GM18519 (cell line): ENCODE results near the gene IFT122.

ENCODE experiments used
- ATAC-seq: cut with Tn5 transposase; IDR thresholded peaks from one replicate; pipeline ENCODE4 v1.9.1; 2021; ENCODE audit warnings: mild to moderate bottlenecking, moderate library complexity; ENCODE audit not compliant: unreplicated experiment, low FRiP score

Gene IFT122

DNA sequence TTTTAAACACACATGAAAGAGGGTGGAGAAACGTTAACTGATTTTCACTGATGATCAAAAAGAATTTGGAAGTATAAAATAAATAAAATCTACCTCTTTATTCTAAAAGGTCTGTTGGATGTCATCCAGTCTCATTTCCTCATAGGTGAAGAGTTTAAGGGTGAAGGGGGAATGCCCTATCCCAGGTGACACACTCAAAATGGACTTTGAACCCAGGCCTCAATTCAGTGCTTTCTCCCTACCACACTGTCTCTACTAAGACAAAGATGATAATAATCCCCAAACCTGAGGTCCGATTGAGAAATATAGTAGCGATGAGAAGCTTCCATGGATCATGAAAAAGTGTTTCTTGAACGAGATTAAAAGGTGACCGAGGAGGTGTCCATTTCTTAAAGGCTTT lies 6.5 kb upstream of the IFT122 start:
- ATAC-seq = no peak

DNA sequence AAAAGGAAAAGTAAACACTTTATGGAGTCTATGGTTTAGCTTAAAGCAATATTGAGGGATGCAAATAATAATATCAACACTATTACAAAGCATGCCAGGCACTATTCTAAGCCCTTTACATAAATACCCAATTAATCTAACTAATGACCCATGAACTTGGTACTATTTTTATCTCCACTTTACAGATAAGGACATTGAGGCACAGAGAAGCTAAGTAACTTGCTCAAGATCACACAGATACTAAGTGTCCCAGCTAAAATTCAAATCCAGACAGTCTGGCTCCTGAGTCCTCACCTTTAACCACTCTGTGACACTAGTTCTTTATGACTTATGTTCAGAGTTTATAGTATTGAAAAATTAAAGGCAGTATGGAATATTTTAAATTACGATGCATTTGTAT lies 5.9 kb upstream of the IFT122 start:
- no peak for ATAC-seq

DNA sequence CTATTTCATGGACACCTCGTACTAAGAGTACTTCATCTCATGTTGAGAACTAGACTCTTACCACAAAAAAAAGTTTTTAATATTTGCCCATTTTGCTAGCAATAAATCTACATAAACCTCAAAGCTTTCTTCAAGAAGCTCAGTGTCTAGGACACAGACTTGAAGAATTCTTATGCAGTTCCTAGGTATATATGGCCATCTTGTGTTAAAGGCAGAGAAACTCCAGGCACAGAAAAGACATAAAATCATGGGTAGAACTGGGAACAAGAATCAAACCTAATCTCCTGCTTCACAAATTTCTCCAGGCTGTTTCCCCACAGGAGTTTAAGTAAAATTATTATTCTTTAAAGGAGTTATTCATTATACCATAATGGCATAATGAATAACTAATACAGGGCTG lies 4.7 kb upstream of the IFT122 start:
- no peak for ATAC-seq

DNA sequence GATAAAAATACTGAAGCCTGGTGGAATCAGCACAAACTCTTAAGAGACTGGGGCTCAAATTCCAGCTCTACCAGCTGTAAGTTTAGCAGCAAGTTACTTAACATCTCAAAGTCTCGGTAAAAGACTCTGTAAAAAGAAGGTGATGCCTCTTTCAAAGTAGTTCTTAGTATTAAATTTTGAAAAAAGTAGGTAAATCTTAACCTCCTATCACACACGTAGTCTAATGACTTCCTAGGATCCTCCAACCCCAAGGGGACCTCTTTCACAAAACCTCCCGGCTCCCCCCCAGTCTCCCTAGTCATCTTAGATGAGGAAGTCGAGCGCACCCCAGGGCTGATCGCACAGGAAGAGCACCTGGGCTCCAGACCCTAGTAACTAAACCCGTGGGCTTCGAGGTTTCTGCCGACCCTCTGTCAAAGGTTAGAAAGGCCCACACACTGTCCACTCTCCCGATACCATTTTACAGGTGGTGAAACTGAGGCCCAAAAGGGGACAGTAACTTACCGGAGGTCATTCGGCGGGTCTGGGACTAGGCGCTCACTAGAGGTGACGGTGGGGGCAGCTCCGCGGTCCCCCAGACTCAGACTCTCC lies 703 bp upstream of the IFT122 start:
- no peak for ATAC-seq

DNA sequence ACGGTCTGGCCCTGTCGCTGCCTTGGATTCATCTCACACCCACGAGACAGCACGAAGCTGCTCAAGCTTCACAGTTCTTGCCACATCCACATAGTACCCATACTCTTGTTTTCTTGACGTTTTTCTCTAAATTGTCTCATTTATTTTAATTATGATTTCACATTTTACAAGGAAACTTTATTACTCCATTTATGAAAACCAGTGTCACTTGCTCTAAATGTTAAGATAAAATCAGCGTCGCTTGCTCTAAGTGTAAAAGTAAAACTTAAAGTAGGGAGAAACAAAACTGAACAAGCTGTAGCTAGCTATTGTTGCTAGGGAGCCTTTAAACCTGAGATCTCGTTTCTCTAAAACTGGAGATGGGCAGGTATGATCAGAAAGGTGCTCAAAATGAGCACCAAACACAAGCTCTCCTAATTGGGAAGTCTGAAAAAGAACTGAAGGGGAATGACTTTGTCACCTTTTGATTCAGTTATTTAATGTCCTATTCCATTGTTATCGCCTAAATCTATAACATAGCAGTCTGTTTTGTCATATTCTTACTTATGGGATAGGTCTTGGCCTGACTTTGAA lies 680 bp downstream of the IFT122 start:
- no peak for ATAC-seq

DNA sequence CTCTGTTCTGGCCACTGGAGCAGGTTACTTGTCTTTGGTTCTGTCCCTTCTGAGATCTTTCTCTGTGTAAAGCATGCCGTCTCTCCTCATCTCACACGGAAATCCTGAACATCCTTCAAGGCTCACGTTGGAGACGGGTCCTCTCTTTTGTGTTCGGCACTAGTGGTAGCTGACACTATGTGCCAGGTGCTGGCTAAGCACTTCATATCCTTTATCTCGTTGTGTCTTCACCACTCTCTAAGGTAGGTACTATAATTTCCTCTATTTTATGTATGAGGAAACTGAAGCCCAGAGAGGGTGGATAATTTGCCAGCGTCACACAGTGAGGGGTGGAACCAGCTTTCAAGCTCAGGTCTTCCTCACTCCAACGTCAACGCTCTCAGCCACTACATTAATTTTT lies 1.2 kb downstream of the IFT122 start:
- no peak for ATAC-seq

DNA sequence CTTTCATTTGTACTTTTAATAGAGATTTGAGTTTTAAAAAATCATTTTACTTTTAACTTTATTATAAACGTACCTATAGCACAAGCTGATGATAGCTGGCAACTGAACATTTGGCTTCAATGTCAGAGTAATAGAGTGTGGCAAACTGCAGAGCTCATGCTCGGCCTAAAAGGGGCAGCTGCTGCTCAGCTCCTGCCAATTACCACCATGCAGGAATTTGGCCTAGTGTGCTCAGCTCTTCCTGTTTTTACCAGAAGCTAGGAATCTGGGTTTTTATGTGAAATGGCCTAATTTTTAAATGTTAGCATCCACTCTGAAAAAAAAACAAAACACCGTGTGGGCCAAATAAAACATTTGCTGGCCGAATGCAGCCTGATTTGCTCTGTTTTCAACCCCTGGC lies 1.8 kb downstream of the IFT122 start:
- ATAC-seq = no peak

DNA sequence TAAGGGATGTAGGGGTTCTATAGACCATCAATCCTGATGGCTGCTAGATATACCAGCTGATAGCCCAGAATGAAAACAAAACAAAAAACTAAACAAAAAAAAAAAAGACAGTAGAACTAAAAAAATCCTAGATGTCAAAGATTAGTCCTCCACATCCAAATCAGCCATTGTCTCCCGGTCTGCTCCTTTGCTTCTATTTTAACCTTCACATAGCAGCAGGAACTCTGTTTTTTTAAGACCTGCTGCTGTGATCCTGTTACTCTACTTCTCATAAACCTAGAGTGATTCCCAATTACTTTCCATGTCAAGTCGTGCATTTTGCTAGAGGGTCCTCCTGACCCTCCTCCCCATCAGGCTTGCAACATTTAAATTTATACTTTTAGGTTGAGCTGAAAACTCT lies 2.5 kb downstream of the IFT122 start:
- no peak for ATAC-seq

DNA sequence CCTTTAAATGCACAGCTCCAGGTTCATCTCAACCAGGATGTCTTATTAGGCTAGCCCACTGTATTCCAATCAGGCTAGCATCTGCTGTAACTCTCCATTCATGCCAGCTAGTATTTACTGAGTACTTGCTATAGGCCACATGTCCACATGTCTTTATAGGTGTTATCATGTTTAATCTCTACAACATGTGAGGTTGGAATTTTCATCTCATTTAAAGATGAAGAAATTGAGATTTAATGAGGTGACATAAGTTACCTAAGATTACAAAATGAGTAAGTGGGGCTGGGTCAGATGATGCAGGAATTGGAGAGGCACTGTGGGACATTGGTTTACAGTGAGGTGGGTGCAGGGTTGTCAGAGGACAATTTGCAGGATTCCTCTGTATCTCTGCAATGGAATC lies 2.9 kb downstream of the IFT122 start:
- no peak for ATAC-seq

DNA sequence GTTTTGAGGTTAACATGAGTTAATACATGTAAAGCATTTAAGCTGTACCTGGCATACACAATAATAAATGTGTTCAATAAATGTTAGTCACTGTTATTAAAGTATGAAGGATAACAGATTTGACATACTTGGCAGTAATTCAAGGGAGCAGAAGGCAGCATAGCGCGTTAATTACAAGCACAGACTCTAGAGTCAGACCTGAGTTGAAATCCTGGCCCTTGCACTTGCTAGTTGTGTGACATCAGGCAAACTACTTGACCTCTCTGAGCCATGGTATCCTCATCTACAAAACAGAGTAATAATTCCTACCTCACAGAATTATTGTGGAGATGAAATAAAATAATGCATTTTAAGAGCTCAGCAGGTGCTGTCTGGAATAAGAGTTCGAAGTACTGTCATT lies 5.4 kb downstream of the IFT122 start:
- no peak for ATAC-seq

DNA sequence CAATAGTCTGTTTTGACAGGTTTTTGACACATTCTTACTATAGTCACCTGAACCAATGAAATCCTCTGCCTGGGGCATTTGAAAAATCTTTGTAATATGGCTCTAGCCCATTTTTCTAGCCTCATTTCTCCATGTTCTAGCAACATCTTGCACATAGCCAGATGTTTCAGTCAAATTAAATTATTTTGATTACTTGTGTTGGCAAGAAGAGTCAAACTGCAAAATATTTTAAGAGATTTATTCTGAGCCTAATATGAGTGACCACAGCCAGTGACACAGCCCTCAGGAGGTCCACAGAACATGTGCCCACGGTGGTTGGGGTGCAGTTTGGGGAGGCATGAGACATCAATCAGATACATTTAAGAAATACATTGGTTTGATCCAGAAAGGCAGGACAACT lies 6.9 kb downstream of the IFT122 start:
- ATAC-seq = no peak

DNA sequence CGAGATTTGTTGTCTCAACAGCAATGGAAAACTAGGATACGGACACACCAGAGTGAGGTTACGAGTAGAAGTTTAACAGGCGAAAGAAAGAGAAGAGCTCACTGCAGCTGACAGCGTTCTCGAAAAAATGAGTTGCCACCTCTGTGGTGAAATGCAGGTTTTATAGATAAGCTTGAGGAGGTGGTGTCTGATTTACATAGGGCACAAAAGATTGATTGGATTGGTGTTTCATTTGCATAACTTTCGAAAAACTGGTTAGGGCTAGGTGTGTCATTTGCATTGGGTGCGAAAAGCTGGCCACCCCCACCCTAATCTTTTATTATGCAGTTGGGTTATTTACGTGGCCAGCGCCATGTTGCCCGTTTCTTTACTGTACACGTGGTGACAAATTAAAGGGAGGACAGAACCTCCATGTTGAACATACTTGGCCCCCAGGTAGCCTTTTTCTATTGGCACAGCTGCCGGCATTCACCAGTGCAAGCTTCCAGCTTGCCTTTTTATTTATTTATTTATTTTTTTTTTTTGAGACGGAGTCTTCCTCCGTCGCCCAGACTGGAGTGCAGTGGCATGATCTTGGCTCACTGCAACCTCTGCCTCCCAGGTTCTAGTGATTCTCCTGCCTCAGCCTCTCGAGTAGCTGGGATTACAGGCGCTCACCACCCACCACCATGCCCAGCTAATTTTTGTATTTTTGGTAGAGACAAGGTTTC lies 8.3 kb downstream of the IFT122 start:
- no peak for ATAC-seq

DNA sequence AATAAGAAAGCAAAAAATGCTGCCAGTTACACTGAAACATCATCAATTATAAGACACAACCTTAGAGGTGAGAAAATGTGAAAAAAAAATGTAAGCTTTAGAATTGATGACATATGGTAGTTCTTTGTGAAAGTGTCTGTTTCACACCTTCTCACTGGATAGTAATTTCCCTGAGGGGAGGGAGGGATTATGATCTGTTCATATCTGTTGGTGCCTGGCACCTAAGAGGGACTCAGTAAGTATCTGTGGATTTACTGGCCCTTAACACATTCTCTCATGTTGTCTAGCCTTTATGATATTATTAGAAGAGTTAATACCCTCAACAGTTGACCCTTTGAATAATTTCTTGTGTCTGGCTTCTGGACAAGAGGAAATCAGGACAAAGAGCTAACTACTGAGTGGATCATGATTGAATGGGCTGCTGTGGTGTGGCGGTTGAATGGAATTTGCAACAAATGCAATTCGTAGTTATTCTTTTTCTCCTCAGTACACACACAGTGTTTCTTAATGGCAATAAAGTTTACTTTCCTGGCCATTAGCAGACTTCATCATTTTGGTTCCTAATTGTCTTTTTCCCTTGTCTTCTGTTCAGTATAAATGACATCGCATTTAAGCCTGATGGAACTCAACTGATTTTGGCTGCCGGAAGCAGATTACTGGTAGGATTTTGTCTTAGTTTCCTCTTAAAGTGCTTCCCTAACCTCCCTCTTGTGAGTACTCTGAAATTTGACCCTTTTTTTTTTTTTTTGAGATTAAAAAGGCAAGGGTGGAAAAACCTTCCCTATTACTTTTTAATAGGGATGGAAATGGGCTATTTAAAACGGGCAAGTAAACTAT lies 9.5 kb downstream of the IFT122 start:
- no peak for ATAC-seq

DNA sequence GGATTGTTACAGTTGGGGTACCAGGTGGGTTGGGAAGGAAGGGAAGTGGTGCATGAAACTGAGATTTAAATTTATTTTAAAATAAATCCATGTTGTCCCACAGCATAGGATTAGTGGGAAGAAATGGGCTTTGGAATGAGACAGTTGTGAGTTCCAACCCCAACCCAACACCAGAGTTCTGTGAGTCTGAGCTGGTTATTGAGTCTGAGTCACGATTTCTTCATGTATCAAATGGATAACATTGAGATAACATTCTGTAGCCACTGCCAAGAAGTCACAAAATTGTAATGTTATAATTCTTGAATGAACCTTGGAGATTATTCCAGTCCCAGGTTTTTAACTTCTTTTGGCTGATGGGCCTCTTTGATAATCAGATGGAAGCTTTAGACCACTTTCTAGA lies 13.7 kb downstream of the IFT122 start:
- ATAC-seq = no peak

DNA sequence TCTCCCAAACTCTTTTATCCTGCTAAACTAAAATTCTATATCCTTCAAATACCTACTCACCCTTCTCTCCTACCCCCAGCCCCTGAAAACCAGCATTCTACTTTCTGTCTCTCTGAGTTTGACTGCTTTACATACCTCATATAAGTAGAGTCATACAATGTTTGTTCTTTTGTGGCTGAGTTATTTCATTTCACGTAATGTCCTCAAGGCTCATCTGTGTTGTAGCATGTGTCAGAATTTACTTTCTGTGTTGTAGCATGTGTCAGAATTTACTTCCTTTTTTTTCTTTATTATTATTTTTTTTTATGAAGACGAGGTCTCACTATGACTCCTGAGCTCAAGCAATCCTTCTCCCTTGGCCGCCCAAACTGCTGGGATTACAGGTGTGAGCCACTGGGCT lies 20.1 kb downstream of the IFT122 start:
- ATAC-seq = no peak

DNA sequence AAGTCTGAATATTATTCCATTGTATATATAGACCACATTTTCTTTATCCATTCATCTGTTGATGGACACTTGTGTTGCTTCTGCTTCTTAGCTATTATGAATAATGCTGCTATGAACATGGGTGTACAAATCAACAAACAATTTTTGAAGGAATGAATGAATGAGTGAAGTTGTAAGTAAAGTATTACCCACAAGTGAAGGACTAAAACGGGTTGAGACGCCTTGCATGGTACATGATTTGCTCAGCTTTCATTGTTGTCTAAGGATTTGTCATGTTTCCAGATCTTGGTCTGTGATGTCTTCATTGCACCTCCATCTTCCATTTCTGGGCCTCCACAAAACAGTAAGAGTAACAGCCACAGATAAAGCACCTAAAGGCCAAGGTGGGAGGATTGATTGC lies 20.5 kb downstream of the IFT122 start:
- no peak for ATAC-seq

DNA sequence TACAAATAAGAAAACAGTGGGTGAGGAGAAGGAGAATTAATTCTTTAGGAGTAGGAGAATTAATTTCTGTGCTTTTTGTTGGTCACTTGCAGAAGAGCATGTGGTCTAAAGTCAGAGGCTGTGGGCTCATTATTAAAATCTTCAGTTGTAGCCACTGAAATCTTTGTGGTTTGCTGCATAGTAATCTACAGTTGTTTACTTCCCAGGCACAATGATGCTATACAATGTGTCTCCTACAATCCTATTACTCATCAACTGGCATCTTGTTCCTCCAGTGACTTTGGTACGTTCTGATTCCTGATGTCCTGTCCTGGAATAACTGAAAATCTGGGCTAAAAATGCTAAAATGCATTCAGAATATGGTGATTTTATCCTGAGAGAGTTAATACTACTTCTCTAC lies 21.0 kb downstream of the IFT122 start:
- ATAC-seq = no peak

DNA sequence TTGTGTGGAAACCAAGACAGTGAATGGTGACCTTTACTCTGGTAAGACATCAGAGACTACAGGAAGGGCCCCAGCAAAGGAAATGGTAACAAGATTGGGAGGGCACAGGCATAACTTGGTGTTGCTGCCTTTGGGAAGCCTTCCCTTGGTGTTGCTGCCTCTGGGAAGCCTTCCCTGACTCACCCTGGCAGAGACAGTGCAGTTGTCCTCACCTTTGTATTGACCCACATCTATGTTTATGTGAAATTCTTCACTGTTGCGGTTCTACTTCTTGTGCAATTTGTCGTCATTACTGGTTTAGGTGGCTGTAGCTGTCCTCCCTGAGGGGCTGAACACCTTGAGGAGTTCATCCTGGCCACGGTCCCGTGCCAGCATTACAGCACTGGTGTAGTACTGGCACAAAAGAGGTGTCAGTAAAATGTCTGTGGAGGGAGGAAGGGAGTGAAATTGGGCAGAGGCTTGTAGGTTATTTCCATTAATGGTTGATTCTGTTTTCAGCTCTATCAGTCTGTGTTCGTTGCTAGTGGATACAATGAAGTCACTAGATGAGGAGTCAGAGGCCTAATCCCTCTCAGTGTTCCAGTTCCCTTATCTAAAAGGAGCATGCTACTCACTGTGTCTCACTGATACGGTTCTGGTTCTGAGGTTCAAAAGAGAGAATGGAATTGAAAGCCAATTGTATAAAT lies 21.6 kb downstream of the IFT122 start:
- no peak for ATAC-seq

DNA sequence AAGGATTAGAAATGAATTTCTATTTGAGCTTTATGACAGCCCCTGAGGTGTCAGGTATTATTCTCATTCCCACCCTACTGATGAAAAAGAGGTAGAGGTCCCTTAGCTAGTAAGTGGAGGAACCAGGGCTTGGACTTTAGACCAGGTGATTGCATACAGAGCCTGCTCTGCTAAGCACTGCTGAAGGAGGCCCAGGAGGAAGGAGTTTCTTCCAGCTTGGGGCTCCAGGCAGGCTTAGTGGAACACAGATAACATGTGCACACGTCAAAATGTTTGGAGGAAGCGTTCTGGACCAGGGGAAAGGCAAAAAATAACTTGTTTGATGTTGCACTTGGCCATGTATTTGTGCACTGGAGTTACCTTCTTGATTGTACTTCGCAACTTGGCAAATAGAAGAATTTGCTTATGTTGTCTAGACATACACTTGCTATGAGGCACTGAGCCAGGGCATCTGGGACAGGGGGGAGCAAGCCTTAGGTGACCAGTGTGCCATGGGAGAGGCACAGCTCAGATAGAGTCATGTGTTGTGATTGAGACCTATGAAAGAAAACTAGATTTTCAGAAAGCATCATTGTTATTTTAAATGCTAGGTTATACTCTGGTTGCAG lies 22.4 kb downstream of the IFT122 start:
- no peak for ATAC-seq

DNA sequence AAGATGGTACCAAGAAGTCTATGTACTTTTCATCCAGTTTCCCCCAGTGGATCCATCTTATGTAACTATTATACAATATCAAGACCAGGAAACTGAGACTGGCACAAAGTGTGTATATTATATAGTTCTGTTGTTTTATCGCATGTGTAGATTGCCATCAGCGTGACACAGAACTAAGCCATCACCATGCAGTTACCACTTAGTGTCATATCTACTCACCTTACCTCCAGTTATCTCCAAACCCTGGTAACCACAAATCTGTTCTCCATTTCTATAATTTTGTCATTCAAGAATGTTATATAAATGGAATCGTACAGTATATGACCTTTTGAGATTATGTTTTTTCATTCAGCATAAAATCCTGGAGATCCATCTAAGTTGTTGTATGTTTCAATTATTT lies 23.1 kb downstream of the IFT122 start:
- ATAC-seq = no peak

DNA sequence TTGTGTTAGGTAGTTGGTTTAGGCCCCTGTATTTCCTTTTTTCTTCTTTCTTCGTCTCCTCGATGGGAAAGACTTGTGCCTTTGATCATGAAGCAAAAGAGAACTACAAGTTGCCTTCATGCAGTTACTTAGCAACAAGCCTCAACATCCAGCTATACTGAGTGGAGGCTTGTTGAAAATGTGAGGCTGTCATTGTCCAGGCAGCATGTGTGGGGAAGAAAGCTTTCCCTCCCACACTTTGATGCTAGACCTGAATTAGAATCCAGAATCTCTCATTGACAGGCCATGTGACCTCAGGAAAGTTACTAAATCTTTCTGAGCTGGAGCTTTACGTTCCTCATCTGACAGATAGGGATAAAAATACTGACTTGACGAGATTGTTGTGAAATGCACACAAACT lies 23.7 kb downstream of the IFT122 start:
- no peak for ATAC-seq
